Body of pancreas (tissue), 4 donors: ENCODE data around the gene RPL22. TPM values are rescaled to one million over a fixed set of nuclear protein-coding genes. Genes with fewer than 3 reads are reported as not detected.

Source experiments
- ATAC-seq: fragments of 150-250 bp; one replicate; pipeline ENCODE4 v1.9.1; 2016
- DNase-seq, 4 donors: peaks; one replicate each; pipeline ENCODE4 v3.0.0-alpha.2; 2019
- H3K27ac ChIP-seq, 4 donors: fragments of 200-600 bp; sonication (generic); 1 replicate in 3 of 4; 2 replicates in 1 of 4; pipeline versions ENCODE4 v1.5.1 to v1.6.1; 2016 to 2019; ENCODE audit warnings: mild to moderate bottlenecking in 1 of 4, mixed read lengths in 1 of 4, moderate library complexity in 1 of 4
- H3K27me3 ChIP-seq, 2 donors: fragments of 200-600 bp; sonication (generic); one replicate each; pipeline ENCODE4 v1.6.0; 2016; ENCODE audit warnings: mild to moderate bottlenecking in 1 of 2
- H3K36me3 ChIP-seq, 2 donors: fragments of 200-600 bp; sonication (generic); replicated peaks in 1 of 2; 2 replicates each; pipeline ENCODE4 v1.5.1; 2016; ENCODE audit warnings: low read depth in 2 of 2; ENCODE audit not compliant: insufficient read depth in 1 of 2
- H3K4me1 ChIP-seq: fragments of 200-600 bp; sonication (generic); one replicate; pipeline ENCODE4 v1.6.0; 2016
- H3K4me3 ChIP-seq, 2 donors: fragments of 200-600 bp; sonication (generic); 1 replicate in 1 of 2; 2 replicates in 1 of 2; pipeline ENCODE4 v1.5.1; 2016 to 2019
- H3K9me3 ChIP-seq, 3 donors: fragments of 200-600 bp; sonication (generic); 1 replicate in 2 of 3; 2 replicates in 1 of 3; pipeline ENCODE4 v1.5.1; 2016
- CTCF ChIP-seq, 7 experiments: fragments of 450-650 bp in 4 of 7; fragments of 200-600 bp in 3 of 7; sonication (generic) in 3 of 7; IDR thresholded peaks; one replicate each; pipeline ENCODE4 v1.5.1; 2016 to 2019; ENCODE audit warnings: antibody characterized with exemption in 7 of 7
- POLR2A ChIP-seq, 3 donors: fragments of 450-650 bp; IDR thresholded peaks; one replicate each; pipeline ENCODE4 v1.6.1; 2016; ENCODE audit warnings: antibody characterized with exemption in 3 of 3, mild to moderate bottlenecking in 2 of 3
- WGBS, 2 donors: methylation state at CpG; one replicate each; pipeline ENCODE4 v1.1.5; 2017; 5-methylcytosine and 5-hydroxymethylcytosine counted together
- intact Hi-C: fragments of 100-400 bp; cut with DNase I; formaldehyde crosslinking; loops from one replicate; pipeline ENCODE4 v1.15.1; 2023
- total RNA-seq, 2 donors: library from RNA; depleted of rRNA; stranded (reverse); fragments of >200 nt; gene quantifications; one replicate each; pipeline ENCODE4 v1.1.0, GENCODE V29; 2016

The RPL22 gene
- total RNA-seq, 2 donors from 2014 or later = 112 to 148 TPM

- Histone ChIP-seq H3K36me3 (no peaks in the 10 kb centered on the region), H3K9me3 (no peaks in the 10 kb centered on the region), H3K27ac (no peak overlapping the region), H3K4me1 (no peaks in the 10 kb centered on the region), H3K4me3 (no peak overlapping the region), H3K27me3 (no peaks in the 10 kb centered on the region)
- WGBS, 2 donors = 67 to 68% methylated on average over 27 to 34 of the region's 34 CpGs
- TF ChIP-seq POLR2A (IDR thresholded peaks at IDR 0.05) (no peak), CTCF (IDR thresholded peaks at IDR 0.05) (no peak)
- DNase-seq = no peak
- ATAC-seq = no peak
- intact Hi-C loops = no loop called here
Observed at GRCh38 chr1:6167391-6168303, 31.7 kb downstream of the RPL22 start.

DNA sequence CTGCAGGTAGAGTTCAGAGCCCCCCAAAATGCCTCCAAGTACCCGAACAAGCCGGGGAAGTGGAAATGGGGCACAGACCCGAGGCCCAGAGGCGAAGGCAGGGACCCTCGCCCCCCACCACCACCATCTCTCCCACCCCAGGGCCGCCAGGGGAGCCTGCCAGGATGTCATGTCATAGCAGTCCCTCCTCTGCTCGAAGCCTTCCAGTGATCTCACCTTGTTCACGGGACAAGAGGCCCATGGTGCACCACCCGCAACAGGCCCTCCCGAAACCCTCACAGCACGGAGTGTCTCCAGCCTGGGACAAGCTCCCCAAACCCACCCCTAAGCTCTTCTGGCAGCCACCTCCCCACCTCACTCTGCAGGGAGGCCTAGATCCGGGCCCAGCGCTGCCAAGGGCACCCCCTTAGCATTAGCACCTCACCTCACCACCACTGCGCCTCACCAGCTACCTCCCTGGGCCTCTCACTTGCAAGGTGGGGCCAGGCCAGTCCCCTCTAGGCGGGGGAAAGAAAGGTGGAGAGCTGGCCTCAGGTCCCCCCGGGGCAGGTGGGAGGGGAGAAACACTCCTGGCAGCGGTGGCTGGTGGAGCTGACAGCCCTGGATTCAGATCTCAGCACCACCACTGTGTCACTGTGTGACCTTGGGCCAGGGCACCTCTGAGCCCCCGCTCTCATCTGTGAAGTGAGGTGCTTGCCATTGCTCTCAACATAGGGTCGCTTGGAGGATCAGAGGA is 32.6 kb downstream of the RPL22 start:
- no peaks in the 10 kb centered on the region for H3K4me1 ChIP-seq
- H3K27me3 ChIP-seq = no peaks in the 10 kb centered on the region
- DNase-seq (no peak), ATAC-seq (no peak)
- H3K4me3 ChIP-seq = no peak overlapping the region
- H3K36me3 ChIP-seq = no peaks in the 10 kb centered on the region
- TF ChIP-seq CTCF (IDR thresholded peaks at IDR 0.05) (no peak), POLR2A (IDR thresholded peaks at IDR 0.05) (no peak)
- intact Hi-C loops = no loop called here
- no peak overlapping the region for H3K27ac ChIP-seq
- no peaks in the 10 kb centered on the region for H3K9me3 ChIP-seq
- WGBS, 2 donors = 58 to 61% methylated on average over 13 to 17 of the region's 19 CpGs

DNA sequence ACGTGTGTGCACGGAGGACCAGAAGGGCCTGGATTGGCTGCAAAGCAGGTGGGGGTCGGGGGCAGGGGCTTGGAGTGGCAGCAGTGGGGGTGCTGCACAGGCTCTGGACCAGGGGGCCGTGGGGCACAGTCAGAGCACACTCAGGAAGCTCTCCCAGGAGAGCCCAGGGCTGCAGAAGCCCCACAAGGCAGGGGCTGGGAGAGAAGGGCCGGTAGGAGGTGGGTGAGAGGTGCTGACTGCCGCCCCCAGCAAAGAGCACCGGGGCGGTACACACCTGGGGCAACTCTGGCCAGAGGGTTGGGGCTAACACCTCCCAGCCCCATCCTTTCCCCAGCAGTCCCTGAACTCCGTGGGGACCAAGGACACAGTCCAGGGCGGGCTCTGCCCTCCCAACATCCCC is 33.2 kb downstream of the RPL22 start:
- 43% methylated on average over 9 to 10 of the region's 10 CpGs for WGBS, 2 donors

GRCh38 chr1:6165441-6165985 is 33.9 kb downstream of the RPL22 start:
- no peaks in the 10 kb centered on the region for H3K9me3 ChIP-seq
- ATAC-seq (no peak), DNase-seq (no peak)
- TF ChIP-seq CTCF (IDR thresholded peaks at IDR 0.05) (no peak), POLR2A (IDR thresholded peaks at IDR 0.05) (no peak)
- H3K27ac ChIP-seq = no peak overlapping the region
- H3K27me3 ChIP-seq = no peaks in the 10 kb centered on the region
- WGBS, 2 donors = 44 to 62% methylated on average over 8 to 12 of the region's 12 CpGs
- no peaks in the 10 kb centered on the region for H3K36me3 ChIP-seq
- intact Hi-C loops = no loop called here
- H3K4me3 ChIP-seq = no peak overlapping the region
- no peaks in the 10 kb centered on the region for H3K4me1 ChIP-seq

More for the DNA sequence above, 33.2 kb downstream of the RPL22 start:
- intact Hi-C loops = no loop called here
- no peak for ATAC-seq
- no peak overlapping the region for H3K4me3 ChIP-seq
- H3K9me3 ChIP-seq = no peaks in the 10 kb centered on the region
- H3K27ac ChIP-seq = no peak overlapping the region
- no peak for DNase-seq
- H3K36me3 ChIP-seq = no peaks in the 10 kb centered on the region
- no peaks in the 10 kb centered on the region for H3K4me1 ChIP-seq
- TF ChIP-seq CTCF (IDR thresholded peaks at IDR 0.05) = no peak
- no peak for TF ChIP-seq POLR2A (IDR thresholded peaks at IDR 0.05)
- no peaks in the 10 kb centered on the region for H3K27me3 ChIP-seq
